ENCODE data around the gene ACSBG1.

DNA sequence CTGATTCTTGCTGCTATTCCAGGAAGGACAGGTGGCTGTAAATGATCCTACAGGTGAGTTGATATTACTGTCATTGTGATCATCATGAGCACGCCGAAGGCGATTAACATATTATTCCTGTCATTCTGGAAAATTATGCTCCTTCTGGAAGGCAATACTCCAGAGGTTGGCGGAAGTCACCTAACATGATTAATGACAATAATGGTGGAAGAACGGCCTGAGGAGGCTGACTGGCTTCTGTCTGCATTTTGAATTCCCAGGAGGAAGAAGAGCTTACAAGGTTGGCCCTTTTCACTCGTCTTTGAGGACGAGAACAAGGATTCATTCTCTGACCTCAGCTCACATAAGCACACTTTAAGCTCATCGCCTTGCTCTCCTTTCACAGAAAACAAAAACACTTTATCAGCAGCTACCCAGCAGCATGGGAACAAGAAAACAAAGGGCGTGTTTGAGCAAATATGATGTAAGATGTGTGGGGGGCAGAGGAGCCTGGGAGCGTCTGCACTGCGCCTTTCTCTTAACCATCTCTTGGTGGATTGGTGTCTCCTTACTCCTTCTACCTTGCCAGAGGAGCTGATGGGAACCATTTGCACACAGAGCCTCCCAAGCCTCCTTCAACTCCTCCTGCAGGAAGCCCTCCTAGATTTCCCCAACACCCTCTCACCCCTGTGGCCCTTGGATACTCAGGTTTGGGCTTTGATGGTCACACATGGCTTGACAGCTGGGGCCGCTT lies 23.0 kb downstream of the ACSBG1 start:
- TF ChIP-seq, protein P1, sequence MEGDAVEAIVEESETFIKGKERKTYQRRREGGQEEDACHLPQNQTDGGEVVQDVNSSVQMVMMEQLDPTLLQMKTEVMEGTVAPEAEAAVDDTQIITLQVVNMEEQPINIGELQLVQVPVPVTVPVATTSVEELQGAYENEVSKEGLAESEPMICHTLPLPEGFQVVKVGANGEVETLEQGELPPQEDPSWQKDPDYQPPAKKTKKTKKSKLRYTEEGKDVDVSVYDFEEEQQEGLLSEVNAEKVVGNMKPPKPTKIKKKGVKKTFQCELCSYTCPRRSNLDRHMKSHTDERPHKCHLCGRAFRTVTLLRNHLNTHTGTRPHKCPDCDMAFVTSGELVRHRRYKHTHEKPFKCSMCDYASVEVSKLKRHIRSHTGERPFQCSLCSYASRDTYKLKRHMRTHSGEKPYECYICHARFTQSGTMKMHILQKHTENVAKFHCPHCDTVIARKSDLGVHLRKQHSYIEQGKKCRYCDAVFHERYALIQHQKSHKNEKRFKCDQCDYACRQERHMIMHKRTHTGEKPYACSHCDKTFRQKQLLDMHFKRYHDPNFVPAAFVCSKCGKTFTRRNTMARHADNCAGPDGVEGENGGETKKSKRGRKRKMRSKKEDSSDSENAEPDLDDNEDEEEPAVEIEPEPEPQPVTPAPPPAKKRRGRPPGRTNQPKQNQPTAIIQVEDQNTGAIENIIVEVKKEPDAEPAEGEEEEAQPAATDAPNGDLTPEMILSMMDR (IDR thresholded peaks at IDR 0.05; ENCODE audit: borderline replicate concordance, extremely low read depth, low read length, poor library complexity, severe bottlenecking) = no peak
- no peak for TF ChIP-seq EZH2 (IDR thresholded peaks at IDR 0.05; ENCODE audit: borderline replicate concordance, low read depth, low read length, severe bottlenecking)

Measured in DND-41 (cell line).